Tibial nerve (tissue), 4 donors: Measurements from ENCODE around the gene CHKA.

Experiments used
- EP300 ChIP-seq, 2 donors: sonication (generic); formaldehyde crosslinking; IDR thresholded peaks; one replicate each; pipeline ENCODE4 v1.6.1; 2017; ENCODE audit warnings: antibody characterized with exemption in 2 of 2, mild to moderate bottlenecking in 1 of 2
- POLR2A ChIP-seq, 2 donors: fragments of 450-650 bp; IDR thresholded peaks; one replicate each; pipeline ENCODE4 v1.6.1; 2017; ENCODE audit warnings: antibody characterized with exemption in 2 of 2, mild to moderate bottlenecking in 2 of 2, moderate library complexity in 2 of 2
- TF ChIP-seq, protein P1 (sequence below), 5 experiments: fragments of 200-600 bp in 3 of 5; fragments of 450-650 bp in 2 of 5; sonication (generic) in 3 of 5; IDR thresholded peaks; one replicate each; pipeline ENCODE4 v1.5.1; 2016 to 2019; ENCODE audit warnings: antibody characterized with exemption in 5 of 5, mild to moderate bottlenecking in 3 of 5, moderate library complexity in 2 of 5

DNA sequence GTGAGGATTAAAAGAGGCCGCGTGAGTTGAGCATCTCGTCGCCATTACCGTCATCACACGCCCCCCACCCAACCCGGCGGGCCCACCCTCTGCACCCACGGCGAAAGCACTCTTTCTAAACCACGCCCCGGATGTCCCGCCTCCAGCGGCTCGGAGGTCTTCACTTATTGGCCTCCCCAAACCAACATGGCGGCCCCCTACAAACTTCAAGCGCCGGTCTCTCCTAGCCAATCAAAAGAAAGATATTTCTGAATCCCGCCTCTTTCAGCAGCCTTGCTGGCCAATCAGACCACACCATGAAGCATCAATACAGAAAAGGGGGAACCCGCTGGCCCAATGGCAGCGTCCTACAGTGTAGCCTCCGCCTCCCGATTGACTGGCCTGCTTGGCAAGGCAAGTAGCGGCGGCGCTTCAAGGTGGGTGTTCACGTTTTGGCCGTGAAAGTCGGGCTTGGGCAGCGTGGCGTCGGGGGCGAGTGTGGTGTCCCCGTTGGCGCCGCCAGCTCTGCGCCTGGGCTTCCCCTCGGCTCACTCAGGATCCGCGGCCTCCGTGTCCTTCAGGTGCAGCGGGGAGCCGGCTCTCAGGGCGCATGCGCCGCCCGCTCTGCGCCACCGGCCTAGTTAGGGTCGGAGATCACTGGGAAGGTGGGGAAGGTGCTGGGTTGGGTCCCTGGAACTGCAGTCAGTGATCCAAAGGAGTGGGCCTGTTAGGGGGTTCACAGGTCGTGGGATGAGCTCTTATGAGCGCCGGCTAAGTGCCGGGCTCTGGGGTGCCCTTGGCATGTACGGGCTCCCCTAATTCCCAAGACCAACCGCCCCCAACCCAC is 90.7 kb downstream of the CHKA start, which contains the start of gene NDUFS8:
- TF ChIP-seq, protein P1, sequence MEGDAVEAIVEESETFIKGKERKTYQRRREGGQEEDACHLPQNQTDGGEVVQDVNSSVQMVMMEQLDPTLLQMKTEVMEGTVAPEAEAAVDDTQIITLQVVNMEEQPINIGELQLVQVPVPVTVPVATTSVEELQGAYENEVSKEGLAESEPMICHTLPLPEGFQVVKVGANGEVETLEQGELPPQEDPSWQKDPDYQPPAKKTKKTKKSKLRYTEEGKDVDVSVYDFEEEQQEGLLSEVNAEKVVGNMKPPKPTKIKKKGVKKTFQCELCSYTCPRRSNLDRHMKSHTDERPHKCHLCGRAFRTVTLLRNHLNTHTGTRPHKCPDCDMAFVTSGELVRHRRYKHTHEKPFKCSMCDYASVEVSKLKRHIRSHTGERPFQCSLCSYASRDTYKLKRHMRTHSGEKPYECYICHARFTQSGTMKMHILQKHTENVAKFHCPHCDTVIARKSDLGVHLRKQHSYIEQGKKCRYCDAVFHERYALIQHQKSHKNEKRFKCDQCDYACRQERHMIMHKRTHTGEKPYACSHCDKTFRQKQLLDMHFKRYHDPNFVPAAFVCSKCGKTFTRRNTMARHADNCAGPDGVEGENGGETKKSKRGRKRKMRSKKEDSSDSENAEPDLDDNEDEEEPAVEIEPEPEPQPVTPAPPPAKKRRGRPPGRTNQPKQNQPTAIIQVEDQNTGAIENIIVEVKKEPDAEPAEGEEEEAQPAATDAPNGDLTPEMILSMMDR (IDR thresholded peaks at IDR 0.05) = peak in 1 of 5 experiments; percentile 45
- peak in 1 of 2 donors; percentile 70 for TF ChIP-seq POLR2A (IDR thresholded peaks at IDR 0.05)
- peak in 1 of 2 donors; percentile 89 for TF ChIP-seq EP300 (IDR thresholded peaks at IDR 0.05)
